SH-SY5Y (cell line): ENCODE measurements around the gene FAM168A.

Experiments
- GATA2 ChIP-seq: IDR thresholded peaks from 2 replicates; pipeline ENCODE4 v1.6.1; 2011; ENCODE audit warnings: mild to moderate bottlenecking, low read depth, low read length
- GATA3 ChIP-seq: IDR thresholded peaks from 2 replicates; pipeline ENCODE4 v1.6.1; 2011; ENCODE audit warnings: low read depth, mild to moderate bottlenecking, low read length, moderate library complexity

The FAM168A gene, protein sequence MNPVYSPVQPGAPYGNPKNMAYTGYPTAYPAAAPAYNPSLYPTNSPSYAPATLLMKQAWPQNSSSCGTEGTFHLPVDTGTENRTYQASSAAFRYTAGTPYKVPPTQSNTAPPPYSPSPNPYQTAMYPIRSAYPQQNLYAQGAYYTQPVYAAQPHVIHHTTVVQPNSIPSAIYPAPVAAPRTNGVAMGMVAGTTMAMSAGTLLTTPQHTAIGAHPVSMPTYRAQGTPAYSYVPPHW

GRCh38 chr11:73597956-73598718, at the start of gene FAM168A:
FAM168A (minus strand) TSS chr11:73598112; CDS start chr11:73468474, 129,638 bp downstream.
- no peak for TF ChIP-seq GATA3
- TF ChIP-seq GATA2, result peak; percentile 5; the same call in 1 of the 2 replicates

DNA sequence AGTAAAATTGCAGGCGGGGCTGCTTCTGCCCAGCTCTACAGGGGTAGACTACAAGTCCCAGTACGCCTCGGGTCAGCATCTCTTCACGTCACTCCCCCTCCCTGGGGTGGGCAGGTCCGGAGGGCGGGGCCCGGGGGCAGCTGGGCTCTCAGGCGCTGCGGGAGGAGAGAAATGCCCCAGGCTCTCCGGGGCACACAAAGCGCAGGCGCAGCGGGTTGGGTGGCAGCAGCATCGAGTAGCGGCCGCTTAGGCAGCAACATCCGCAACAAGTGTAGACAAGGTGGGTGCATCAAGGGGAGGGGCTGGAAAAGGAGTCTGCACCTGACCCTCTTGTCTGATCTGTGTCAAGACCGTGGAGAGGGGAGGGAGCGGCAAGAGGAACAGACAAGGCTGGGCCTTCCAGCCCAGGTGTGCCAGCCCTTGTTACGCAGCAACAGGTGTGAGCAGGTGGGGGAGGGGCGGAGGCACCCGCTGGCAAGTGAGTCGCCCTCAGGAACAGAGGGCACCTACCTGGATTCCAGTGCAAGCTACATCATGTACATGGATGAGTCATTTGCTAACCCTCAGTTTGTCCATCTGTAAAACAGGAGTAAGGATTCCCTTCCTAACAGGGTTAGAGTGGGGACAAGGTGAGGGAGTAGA, 49.7 kb upstream of the FAM168A start:
- TF ChIP-seq GATA2, result no peak

DNA sequence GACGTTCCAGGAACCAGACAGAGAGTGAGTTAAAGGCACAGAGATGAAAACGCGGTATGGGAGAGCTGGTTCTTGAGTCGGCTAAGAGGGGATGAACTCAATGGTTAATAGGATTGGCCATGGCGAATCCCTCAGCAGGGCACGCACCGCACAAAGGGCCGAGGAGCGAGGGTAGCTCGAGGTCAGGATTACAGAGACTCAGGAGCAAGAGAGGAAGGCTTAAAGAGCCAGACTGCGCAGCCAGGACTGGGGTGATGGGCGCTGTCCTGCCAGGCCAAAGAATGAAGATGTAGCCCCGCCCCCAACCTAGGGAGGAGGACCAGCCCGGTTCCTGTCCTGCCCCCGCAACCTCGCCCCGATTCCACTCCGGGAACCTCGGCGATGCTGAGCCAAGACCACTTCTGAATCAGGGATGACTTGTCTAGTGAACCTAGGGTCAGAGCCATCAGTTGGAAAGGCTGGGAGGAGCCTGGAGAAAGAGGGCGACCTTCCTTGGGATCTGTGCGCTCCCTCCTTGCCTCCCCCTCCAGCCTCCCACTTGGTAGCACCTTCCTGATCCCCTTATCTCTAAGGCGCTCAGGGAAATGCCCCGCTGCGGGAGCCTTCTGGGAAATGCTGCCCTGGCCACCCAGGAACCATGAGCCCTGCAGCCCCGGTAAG, 48.2 kb upstream of the FAM168A start, which contains the start of gene PLEKHB1:
TSS of gene PLEKHB1 (plus strand) at position 610 of the 660 bp plus-strand sequence. CDS start at position 638, 28 bp downstream.
- TF ChIP-seq GATA3 (no peak), GATA2 (no peak)

GRCh38 chr11:73645121-73645969, 47.4 kb upstream of the FAM168A start:
- no peak for TF ChIP-seq GATA2
- TF ChIP-seq GATA3, result no peak

DNA sequence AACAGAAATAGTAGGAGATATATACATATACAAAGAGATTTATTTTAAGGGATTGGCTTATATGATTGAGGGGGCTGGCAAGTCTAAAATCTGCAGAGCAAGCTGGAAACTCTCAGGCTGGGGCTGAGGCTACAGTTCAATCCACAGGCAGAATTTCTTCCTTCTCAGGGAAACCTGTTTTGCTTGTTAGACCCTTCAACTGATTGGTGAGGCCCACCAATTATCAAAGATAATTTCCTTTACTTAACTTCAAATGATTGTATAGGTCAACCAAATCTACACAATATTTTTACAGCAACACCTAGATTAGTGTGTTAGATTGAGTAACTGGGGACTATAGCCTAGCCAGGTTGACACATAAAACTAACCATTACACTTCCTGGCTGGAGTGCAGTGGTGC, 43.8 kb upstream of the FAM168A start:
- TF ChIP-seq GATA2 (no peak), GATA3 (no peak)

DNA sequence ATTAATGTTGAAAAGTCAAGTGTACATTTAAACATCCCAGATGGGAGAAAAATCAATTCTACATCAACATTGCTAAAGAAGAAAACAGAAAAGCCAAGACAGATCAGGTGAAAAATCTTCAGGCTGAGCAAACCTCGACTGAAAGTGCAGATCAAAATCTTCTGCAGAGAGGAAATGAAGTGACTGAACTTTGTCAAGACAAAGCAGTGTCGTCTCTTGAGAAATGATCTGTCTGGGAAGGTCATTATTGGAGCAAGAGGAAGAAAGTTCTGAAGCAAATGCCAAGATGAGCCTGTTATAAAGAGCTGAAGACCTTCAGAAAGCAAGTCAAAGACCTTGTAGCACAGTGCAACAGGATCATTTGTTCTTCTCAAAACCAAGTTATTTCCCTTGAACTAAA, 42.7 kb upstream of the FAM168A start:
- TF ChIP-seq GATA3 (no peak), GATA2 (no peak)

DNA sequence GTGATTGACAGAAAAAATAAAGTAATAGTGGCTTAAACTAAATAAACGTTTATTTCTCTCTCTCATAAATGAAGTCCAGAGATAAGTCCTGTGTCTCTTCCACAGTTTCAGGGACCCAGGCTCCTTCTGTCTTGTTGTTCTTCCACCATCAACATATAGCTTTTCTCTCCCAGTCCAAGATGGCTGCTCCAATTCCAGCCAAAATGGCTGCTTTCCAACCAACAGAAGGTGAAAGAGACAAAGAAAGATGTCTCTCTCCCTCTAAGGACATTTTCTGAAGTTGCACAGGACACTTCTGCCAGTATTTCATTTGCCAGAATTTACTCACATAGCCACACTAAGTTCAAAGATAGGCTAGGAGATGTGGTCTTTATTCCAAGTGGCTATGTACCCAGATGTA, 39.1 kb upstream of the FAM168A start:
- no peak for TF ChIP-seq GATA3
- no peak for TF ChIP-seq GATA2

- TF ChIP-seq GATA2 (no peak), GATA3 (no peak)
These were observed 38.3 kb upstream of the FAM168A start for GRCh38 chr11:73636249-73636648.

DNA sequence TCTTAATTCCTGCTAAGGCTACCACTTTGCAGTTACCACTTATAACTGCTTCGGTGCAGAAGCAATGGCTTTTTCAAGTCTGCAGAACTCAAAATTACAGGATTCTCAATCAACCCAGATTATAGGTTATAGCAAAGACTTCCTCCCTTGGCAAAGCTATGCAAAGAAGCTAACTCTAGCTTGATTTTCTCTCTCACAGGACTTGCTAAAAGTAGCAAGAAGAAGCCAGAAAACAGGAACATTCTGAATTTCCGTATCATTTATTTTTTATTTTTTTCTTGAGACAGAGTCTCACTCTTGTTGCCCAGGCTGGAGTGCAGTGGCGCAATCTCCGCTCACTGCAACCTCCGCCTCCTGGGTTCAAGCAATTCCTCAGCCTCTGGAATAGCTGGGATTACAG, 37.8 kb upstream of the FAM168A start:
- TF ChIP-seq GATA2 (no peak), GATA3 (no peak)

DNA sequence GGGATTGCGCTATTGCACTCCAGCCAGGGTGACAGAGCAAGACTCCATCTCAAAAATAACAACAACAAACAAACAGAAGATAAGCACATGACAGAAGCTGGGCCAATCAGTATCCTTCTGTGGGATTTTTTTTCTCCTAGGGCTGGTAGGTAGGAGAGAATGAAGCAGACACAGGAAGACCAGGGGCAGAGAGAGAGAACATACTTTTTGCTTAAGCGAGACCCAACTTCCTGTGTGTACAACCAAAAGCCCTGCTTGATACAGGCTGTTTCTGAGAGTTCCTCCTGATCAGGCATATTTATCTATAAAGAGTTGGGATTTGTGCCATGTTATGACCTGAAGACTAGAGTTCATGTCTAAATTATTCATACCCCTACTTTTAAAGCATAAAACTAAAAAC, 36.1 kb upstream of the FAM168A start:
- TF ChIP-seq GATA2 (no peak), GATA3 (no peak)

DNA sequence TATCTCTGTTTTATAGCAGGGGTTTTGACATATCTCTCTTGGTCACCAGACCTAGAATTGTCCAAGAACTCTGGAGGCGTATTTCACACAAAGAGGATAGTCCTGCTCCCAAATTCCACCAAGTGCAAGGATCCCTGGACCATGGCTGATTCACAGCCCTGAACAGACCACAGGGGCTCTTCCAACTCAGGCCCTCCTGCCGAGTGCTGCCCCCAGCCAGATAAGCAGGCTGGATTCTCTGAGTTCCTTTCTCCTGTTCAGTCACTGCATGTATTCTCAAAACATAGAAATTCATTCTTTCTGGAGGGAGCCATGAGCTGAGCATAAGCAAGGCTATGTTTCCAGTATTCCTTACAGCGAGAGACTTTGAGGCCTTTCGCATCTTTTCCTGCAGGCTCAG, 35.1 kb upstream of the FAM168A start:
- no peak for TF ChIP-seq GATA3
- no peak for TF ChIP-seq GATA2

GRCh38 chr11:73629907-73630306, 32.0 kb upstream of the FAM168A start:
- TF ChIP-seq GATA3 (no peak), GATA2 (no peak)

DNA sequence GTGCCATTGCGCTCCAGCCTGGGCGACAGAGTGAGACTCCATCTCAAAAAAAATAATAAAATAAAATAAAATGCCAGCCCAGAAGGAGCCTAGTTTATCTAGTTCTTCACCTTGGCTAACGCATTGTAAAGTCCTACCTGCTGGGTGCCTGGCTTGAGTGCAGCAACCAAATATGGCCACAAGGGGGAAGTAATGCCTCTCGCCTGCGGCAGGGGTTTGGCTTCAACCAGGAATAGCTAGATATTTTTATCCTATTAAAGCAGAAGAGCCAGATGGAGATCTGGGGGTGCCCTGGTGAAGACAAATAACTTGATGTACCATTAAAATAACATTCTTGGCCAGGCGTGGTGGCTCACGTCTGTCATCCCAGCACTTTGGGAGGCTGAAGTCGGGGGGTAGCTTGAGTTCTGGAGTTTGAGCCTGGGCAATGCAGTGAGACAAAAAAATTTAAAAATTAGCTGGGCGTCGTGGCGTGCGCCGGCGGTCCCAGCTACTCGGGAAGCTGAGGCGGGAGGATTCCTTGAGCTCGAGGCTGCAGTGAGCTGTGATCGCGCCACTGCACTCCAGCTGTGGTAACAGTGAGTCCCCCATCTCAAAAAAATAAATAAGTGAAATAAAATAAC, 27.9 kb upstream of the FAM168A start:
- no peak for TF ChIP-seq GATA3
- TF ChIP-seq GATA2, result no peak
